Embryonic facial prominence (tissue), 1 donor: ENCODE measurements around the gene PRXL2B.
"Not testable (repeated sequence)": the region's sequence is repeated elsewhere in the genome, so short reads cannot be mapped to it uniquely, and the experiment has no call there.

Experiments used
- DNase-seq: peaks from one replicate; pipeline ENCODE4 v3.0.0-alpha.2; 2016; ENCODE audit errors: extremely low spot score

PRXL2B gene

GRCh38 chr1:2586154-2587070 lies at the start of gene PRXL2B:
TSS of gene PRXL2B (plus strand) at chr1:2586777. CDS start at chr1:2586886, 109 bp downstream.
- DNase-seq = peak; percentile 98

DNA sequence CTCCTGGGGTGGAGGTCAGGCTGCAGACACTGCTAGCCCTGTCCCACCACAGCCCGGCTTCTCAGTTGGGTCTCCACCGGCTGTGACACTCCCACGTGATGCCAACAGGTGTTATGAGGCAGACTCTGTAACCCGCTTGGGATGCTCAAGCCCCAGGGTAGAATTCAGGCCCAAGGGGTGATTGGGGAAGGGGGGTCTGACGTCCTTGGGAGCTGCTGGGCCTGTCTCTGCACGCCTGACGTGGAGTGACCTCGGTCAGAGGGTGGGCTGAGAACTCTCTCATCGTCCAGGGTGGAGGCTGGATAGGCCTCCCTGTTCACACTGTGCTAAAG lies 48.8 kb upstream of the PRXL2B start:
- no peak for DNase-seq

DNA sequence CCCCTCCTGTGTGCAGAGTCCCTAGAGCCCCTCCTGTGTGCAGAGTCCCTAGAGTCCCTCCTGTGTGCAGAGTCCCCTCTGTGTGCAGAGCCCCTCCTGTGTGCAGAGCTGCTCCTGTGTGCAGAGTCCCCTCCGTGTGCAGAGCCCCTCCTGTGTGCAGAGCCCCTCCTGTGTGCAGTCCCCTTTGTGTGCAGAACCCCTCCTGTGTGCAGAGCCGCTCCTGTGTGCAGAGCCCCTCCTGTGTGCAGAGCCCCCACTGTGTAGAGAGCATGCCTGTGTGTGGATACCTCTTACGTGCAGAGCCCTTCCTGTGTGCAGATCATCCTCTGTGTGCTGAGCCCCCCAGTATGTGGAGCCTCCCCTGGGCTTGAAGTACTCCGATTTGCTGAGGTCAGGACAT lies 48.2 kb upstream of the PRXL2B start:
- DNase-seq = no peak

DNA sequence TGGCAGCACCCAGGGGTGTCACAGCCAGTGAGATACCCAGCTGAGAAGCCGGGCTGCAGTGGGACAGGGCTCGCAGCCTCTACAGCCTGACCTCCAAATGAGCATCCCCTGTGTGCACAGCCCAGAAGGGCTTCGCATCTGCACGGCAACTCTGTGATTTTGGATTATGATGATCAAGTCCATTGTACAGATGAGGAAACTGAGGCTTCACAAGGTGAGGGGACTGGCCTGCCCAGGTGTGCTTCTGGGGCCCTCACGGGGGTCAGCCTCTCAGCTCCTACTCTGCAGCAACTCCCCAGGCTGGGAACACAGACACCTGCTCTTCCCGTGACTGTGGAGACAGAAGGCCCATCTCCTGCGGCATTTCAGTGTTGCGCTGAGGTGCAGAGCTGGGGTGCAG lies 47.7 kb upstream of the PRXL2B start:
- no peak for DNase-seq

GRCh38 chr1:2539312-2539907 lies 47.2 kb upstream of the PRXL2B start:
- no peak for DNase-seq

DNA sequence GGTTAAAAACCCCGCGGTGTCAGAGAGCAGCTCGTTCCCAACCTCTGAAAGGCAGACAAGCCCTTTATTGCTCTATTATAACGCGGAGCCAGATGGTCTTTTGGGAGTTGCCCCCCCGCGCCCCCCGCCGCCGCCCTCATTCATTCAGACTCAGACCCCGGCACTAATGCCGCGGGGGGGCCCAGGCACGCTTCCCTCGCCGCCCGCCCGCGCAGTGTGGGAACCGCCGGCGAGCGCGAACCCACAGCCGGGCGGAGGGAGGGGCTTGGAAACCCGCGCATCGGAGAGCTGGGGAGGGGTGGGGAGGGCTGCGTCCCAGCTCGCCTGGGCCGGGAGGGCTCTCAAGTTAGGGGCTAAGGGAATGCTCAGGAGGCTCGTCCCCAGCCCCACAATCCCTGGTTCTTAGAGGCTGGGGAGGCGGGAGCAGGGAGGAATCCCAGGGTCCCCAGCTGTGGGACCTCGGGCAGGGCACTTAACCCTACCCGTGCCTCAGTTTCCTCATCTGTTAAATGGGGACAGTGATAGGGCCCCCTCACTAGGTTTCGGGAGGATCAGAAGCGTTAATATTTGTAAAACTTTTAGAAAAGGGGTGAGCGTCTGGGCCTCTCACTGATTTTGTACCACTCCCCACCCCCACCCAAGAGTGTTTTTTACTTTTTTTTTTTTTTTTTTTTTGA lies 45.6 kb upstream of the PRXL2B start:
- DNase-seq = no peak

- DNase-seq = no peak
These were observed 44.8 kb upstream of the PRXL2B start for GRCh38 chr1:2541619-2542245.

DNA sequence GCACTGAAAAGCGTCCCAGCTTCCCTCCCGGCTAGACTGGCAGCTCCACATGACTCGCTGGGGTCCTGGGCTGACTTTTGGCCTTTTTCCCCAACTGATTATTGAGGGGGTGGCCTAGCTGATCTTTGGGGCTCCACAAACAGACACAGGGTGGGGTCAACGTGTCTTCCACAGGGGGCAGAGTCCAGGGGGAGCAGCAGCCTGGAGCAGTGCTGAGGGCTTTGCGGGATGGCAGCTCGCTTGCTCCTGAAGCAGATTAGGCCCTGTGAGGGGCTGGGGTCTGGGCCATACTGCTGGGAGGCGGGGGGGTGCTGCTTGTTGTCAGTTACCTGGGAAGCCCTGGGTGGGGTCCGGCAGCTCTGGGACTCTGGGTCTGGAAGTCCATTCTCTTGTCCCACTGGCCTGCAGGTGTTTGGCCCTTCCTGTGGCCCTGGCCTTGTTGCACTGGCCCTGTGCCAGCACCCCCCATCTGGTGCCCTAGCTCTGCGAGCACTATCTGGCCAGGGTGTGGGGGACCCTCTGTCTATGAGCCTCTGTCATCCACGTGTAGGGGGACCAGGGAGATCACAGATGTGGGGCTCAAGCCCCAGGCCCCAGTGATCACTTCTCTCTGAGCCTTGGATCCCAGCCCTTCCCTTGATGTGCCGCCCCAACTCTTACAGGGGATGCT lies 44.2 kb upstream of the PRXL2B start:
- no peak for DNase-seq

DNA sequence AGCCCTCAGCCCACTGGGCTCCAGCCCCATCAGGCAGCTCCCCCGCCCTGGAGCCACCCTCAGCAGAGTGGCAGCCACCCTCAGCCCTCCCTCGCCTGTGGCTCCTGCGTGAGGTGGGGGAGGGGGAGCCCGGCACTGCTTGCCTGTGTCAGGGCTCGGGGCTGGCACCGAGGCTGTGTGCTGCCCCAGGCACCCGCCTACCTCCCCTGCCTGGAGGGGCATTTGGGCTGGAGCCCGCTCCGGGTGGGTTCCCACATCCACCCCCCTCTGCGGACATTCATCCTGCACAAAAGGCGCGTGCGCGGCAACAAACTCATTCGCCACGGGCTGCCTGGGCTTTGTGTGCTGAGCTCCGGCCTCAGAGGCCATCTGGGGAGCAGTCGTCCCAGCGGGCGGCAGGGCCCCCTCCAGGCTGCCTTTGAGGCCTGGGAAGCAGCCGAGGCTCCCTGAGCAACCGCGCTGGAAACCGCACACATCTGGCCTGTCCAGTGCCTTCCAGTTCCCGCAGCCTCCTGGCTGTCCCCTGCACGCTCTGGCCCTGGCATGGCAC lies 43.0 kb upstream of the PRXL2B start:
- no peak for DNase-seq

DNA sequence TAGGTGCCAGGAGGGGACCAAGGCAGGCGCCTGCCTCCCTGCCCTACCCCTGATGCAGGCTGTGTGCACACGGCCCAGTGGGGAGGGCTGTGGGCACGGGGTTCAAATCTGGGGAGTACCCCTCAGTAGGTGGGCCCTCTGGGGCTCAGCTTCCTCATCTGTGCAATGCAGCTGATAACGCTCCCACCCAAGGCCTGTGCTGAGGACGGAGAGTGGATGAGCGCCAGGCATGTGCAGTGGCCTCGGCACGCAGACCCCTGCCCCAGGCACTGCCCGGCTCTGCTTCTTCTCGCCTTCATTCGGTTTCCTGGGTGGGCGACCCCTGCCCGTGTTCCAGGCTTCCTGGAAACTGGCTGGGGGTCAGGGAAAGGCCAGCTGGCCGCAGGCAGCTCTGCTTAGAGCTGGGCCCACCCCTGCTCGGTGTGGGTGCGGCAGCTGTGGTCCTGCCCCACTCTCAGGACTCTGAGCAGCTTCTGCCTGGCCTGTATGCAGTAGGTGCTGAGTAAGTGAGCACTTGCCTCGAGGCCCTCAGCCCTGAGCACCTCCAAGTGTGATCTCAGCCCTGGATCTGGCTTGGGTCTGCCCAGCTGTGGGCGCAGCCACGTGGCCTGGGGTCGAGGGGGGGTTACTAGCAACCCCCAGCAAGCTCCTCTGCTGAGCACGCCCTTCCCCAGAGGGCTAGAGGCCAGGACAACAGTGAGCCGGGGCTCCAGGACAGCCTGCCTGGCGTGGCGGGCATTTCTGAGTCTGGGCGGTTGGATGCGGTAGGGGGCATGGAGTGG lies 42.3 kb upstream of the PRXL2B start:
- DNase-seq = no peak

GRCh38 chr1:2544875-2545640 lies 41.5 kb upstream of the PRXL2B start:
- DNase-seq = no peak

GRCh38 chr1:2545754-2546514 lies 40.6 kb upstream of the PRXL2B start:
- no peak for DNase-seq

DNA sequence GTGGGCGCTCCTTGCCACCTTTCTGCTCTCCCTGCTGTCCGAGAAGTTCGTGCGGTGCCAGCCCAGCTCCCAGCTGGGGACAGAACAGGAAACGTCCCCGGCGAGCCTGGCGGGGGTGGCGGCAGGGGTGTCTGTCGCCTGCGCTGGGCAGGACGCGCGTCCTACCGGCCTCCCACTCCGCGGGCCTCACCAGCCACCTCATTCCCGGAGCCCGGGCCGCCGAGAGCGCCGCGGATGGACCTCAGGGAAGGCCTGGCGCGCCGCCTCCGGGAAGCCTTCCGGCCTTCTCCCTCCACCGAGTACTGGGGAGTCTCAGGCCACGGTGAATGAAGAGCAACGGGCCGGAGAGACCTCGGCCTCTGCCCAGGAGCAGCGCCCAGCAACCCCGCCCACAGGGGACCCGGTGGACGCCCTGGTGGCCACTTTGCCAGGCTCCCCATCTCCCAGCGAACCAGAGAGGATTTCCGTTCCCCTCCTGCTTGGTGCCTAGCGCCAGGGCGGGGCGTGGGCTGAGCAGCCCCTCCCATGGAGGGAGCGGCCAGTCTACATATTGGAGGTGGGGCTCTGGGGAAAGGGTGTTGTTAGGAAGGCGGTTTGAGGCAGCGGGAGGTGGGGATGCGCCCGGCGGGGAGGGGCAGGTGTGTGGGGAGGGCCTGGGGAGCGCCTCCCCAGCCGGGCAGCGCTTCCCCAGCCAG lies 39.9 kb upstream of the PRXL2B start:
- no peak for DNase-seq

- DNase-seq = no peak
These were observed 39.1 kb upstream of the PRXL2B start for GRCh38 chr1:2547210-2548067.

DNA sequence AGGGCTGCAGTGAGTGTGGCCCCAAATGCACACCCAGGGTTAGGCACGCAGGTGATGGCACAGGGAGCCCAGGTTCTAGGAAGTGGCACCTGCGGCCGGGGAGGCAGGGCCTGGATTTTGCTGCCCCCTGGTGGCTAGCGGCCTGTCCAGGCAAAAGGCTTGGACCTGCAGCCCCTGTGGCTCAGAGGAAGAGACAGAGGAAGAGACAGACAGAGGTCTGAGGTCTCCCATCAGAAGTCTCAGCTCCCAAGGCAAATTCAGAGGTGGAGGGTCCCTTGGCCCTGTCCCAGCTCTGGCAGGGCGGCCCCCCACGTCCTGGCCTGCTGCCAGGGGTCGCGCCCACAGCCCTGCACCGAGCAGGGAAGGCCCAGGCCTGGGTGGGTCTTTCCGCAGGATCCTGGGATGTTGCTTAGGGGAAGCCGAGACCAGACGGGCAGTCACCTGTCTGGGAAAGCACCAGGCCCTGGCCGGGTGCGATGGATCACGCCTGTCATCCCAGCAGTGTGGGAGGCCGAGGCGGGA lies 38.4 kb upstream of the PRXL2B start:
- no peak for DNase-seq

DNA sequence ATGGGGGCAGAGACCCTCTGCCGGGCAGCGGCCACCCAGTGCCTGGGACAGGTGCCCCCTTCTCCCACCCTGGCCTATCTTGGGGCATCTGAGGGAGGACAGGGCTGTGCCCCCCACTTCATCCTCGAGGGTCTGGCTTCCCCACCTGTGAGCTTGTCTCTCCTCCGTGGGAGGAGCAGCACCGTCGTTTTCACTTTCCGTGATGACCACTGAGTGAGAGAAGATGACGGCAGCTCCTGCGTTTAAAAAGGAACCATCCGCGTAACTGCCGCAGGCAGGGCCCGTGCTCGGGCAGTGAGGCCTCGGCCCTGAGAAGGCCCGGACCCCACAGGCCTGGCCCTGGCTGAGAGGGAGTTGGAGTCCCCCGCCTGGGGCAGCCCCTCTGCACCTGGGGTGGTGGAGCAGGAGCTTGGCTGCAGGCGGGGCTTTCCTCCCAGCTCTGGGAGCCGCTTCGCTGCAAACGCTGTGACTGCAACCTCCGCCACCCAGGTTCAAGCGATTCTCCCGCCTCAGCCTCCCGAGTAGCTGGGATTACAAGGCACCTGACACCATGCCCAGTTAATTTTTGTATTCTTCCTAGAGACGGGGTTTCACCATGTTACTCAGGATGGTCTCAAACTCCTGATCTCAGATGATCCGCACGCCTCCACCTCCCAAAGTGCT lies 37.1 kb upstream of the PRXL2B start:
- not testable (repeated sequence) for DNase-seq
